ENCODE data around the gene AMOTL2. TPM values are rescaled to one million over a fixed set of nuclear protein-coding genes. Genes with fewer than 3 reads are reported as not detected.

Gene AMOTL2
- total RNA-seq, 1 donor from 2014 or later: not detected

DNA sequence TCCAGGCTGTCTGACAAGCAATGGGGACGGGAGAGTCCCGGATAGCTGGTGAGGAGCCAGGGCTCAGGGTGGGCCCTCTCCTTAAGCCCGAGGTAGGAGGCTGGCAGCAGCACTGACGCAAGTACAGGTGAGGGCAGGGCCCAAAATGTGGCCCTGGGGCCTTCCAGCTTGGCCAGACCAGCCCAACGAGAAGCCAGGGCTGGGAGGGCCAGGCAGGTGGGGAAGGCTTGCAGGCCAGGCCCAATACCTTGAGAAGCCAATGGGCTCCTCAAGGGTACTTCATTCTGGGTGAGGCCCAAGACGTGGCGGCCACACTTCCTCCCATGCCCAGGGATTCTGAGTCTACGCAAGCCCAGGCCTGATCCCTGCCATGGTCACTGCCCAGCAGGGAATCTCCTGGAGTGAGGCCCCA lies 37.2 kb downstream of the AMOTL2 start:
- no peak overlapping the region for H3K4me3 Mint-ChIP-seq

DNA sequence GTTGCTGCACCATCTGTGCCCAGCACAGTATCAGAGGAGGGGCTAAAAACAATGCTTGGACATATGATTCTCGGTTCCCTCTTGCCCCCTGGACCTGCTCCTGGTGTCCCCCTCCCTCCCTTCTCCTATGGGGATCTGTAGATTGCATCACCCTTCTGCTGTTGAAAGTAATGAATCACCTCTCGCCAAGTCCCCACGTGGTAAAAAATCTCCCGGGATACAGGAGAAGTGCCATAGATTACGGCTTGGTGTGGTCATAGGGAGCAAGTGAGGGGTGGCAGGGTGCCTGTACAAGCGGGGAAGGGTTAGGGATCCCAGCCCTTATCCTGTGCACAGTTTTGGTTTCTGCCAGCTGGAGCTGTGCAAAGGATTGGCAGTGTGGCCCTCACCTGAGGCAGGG lies 37.7 kb downstream of the AMOTL2 start:
- H3K9me3 Mint-ChIP-seq: no peaks in the 10 kb centered on the region
- POLR2A ChIA-PET: no interaction called here
- intact Hi-C loops (cut with micrococcal nuclease): no loop called here

More for the DNA sequence above, 37.2 kb downstream of the AMOTL2 start:
- TF ChIP-seq, protein P1, sequence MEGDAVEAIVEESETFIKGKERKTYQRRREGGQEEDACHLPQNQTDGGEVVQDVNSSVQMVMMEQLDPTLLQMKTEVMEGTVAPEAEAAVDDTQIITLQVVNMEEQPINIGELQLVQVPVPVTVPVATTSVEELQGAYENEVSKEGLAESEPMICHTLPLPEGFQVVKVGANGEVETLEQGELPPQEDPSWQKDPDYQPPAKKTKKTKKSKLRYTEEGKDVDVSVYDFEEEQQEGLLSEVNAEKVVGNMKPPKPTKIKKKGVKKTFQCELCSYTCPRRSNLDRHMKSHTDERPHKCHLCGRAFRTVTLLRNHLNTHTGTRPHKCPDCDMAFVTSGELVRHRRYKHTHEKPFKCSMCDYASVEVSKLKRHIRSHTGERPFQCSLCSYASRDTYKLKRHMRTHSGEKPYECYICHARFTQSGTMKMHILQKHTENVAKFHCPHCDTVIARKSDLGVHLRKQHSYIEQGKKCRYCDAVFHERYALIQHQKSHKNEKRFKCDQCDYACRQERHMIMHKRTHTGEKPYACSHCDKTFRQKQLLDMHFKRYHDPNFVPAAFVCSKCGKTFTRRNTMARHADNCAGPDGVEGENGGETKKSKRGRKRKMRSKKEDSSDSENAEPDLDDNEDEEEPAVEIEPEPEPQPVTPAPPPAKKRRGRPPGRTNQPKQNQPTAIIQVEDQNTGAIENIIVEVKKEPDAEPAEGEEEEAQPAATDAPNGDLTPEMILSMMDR (IDR thresholded peaks at IDR 0.05): no peak
- DNase-seq (no peak), ATAC-seq (ENCODE audit: low read depth) (no peak)
- ChIA-PET CTCF (no interaction called here), POLR2A (no interaction called here)
- H3K4me1 Mint-ChIP-seq: no peaks in the 10 kb centered on the region
- no peaks in the 10 kb centered on the region for H3K9me3 Mint-ChIP-seq
- no peak overlapping the region for H3K27ac Mint-ChIP-seq
- intact Hi-C loops (cut with micrococcal nuclease): no loop called here
- H3K27me3 Mint-ChIP-seq: peaks cover 5% of the 10 kb centered on the region
- H3K36me3 Mint-ChIP-seq (ENCODE audit: low read depth): no peaks in the 10 kb centered on the region

DNA sequence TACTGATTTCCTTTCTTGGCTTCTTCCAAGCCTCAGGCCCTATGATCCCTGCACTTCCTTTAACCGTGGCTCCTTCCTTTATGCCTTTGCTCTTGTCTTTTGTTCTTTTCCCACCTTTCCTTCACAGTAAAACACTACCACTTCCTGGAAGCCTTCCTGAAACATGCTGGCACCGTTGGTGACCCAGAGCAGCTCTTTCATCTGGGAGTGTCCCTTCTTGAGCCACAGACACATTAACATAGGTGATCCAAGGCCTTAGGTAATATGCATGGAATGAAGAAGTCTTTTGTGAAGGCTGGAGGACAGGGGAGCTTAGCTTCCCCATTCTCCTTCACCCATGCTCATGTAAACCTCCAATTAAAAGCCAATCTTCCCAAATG lies 39.4 kb downstream of the AMOTL2 start:
- H3K27ac Mint-ChIP-seq: no peak overlapping the region
- no peak for ATAC-seq (ENCODE audit: low read depth)

More for the DNA sequence above, 37.7 kb downstream of the AMOTL2 start:
- Mint-ChIP-seq H3K36me3 (ENCODE audit: low read depth) (no peaks in the 10 kb centered on the region), H3K4me3 (no peak overlapping the region), H3K27me3 (peaks cover 5% of the 10 kb centered on the region), H3K4me1 (no peaks in the 10 kb centered on the region), H3K27ac (no peak overlapping the region)
- CTCF ChIA-PET: no interaction called here
- TF ChIP-seq, protein P1 (IDR thresholded peaks at IDR 0.05): no peak
- ATAC-seq (ENCODE audit: low read depth) (no peak), DNase-seq (no peak)

DNA sequence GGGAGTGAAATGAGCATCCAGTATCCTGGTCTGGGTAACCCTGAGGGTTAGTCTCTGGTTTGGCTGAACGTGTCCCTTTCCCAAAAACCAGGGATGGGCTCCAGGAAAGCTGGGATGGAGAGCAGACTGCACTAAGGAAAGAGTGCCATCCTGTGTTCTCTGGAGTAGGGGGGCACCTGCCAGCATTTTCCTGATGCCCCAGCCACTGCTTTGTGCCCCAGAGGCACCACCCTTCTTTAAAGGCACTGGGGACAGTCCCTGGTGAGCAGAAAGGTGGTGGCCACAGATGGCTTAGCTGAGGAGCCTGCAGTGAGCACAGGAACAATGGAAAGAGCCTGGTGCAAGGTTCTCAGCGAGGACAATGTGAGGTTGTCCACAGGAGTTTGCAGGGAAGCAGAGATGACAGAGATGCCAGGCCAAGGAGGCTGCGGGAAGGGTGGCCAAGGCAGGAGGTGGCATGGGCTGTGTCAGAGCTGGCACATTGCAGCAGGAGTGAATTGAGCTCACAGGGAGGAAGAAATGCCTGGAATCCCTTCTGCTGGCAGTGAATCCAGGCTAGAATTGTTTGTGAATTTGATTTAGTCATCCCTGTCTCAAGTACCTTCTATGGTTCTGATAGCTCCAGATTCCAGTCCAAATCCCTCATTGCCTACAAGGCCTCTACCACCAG lies 39.9 kb downstream of the AMOTL2 start:
- no peak overlapping the region for H3K4me3 Mint-ChIP-seq
- H3K9me3 Mint-ChIP-seq: no peaks in the 10 kb centered on the region
- H3K36me3 Mint-ChIP-seq (ENCODE audit: low read depth): no peaks in the 10 kb centered on the region
- ChIA-PET POLR2A (no interaction called here), CTCF (no interaction called here)
- no peak for DNase-seq
- no peak overlapping the region for H3K27ac Mint-ChIP-seq
- no peak for ATAC-seq (ENCODE audit: low read depth)
- peaks cover 3% of the 10 kb centered on the region for H3K27me3 Mint-ChIP-seq
- TF ChIP-seq, protein P1 (IDR thresholded peaks at IDR 0.05): no peak
- H3K4me1 Mint-ChIP-seq: no peaks in the 10 kb centered on the region
- intact Hi-C loops (cut with micrococcal nuclease): no loop called here

More for the DNA sequence above, 39.4 kb downstream of the AMOTL2 start:
- intact Hi-C loops (cut with micrococcal nuclease): no loop called here
- ChIA-PET CTCF (no interaction called here), POLR2A (no interaction called here)
- Mint-ChIP-seq H3K4me1 (no peaks in the 10 kb centered on the region), H3K9me3 (no peaks in the 10 kb centered on the region), H3K27me3 (peaks cover 3% of the 10 kb centered on the region), H3K4me3 (no peak overlapping the region), H3K36me3 (ENCODE audit: low read depth) (no peaks in the 10 kb centered on the region)
- TF ChIP-seq, protein P1 (IDR thresholded peaks at IDR 0.05): no peak
- no peak for DNase-seq

DNA sequence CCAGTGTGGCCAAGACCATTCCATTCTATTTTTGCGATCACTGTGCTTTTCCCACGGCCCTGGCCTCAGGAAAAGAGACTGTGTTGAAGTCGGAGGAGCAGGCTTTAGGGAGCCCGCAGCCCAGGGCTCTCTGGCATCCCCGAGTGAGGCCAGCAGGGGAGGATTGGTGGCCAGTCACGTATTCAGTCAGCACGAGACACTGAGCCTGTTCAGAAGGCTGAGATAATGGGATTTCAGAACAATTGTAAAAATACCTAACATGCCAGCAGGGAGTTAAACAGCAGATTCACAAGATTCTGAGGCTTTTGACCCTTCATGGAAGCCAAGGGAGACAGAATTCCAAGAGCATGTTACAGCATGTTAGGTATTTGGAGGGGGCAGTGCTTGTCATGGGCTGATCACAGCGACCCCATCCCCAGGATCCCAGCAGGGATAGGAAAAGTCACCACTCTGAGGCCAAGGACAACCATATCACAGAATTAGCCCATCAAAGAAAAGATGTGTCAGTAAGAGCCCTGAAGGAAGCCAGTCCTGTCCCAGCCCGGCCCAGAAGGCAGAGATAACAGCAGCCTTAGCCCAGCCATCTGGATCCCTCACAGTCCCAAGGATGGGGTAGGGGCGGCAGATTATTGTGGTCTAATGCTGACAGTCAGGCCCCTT lies 40.6 kb downstream of the AMOTL2 start:
- TF ChIP-seq, protein P1 (IDR thresholded peaks at IDR 0.05): no peak
- DNase-seq: no peak
- no peaks in the 10 kb centered on the region for H3K4me1 Mint-ChIP-seq
- POLR2A ChIA-PET: no interaction called here
- H3K27ac Mint-ChIP-seq: no peak overlapping the region
- H3K9me3 Mint-ChIP-seq: no peaks in the 10 kb centered on the region
- CTCF ChIA-PET: no interaction called here
- intact Hi-C loops (cut with micrococcal nuclease): no loop called here
- no peak for ATAC-seq (ENCODE audit: low read depth)
- H3K36me3 Mint-ChIP-seq (ENCODE audit: low read depth): no peaks in the 10 kb centered on the region
- H3K27me3 Mint-ChIP-seq: peaks cover 3% of the 10 kb centered on the region
- H3K4me3 Mint-ChIP-seq: no peak overlapping the region
